Neuronal stem cell (in vitro differentiated cells): ENCODE measurements around the gene CDK15.
"Not testable (repeated sequence)": the region's sequence is repeated elsewhere in the genome, so short reads cannot be mapped to it uniquely, and the experiment has no call there.

Experiments
- DNase-seq: peaks from one replicate; pipeline ENCODE4 v3.0.0-alpha.2; 2013; ENCODE audit warnings: low spot score
- H2AFZ ChIP-seq: one replicate; pipeline ENCODE4 v1.6.1; 2013; ENCODE audit warnings: mild to moderate bottlenecking, low read length, inconsistent platforms
- H2AK5ac ChIP-seq: 2 replicates; pipeline ENCODE4 v1.6.1; 2013; ENCODE audit warnings: low read depth, mild to moderate bottlenecking, inconsistent platforms, low read length, moderate library complexity, mixed read lengths
- H2BK120ac ChIP-seq: 2 replicates; pipeline ENCODE4 v1.6.1; 2013; ENCODE audit warnings: low read depth, mild to moderate bottlenecking, inconsistent platforms, low read length, moderate library complexity, mixed read lengths
- H2BK12ac ChIP-seq: one replicate; pipeline ENCODE4 v1.6.1; 2013; ENCODE audit warnings: low read length, inconsistent platforms
- H2BK15ac ChIP-seq: 2 replicates; pipeline ENCODE4 v1.6.1; 2013; ENCODE audit warnings: mild to moderate bottlenecking, low read length, inconsistent platforms, mixed read lengths
- H2BK5ac ChIP-seq: one replicate; pipeline ENCODE4 v1.6.1; 2013; ENCODE audit warnings: inconsistent platforms, mild to moderate bottlenecking, low read length, moderate library complexity
- H3K14ac ChIP-seq: one replicate; pipeline ENCODE4 v1.6.1; 2013; ENCODE audit warnings: low read length, inconsistent platforms
- H3K18ac ChIP-seq: 2 replicates; pipeline ENCODE4 v1.6.1; 2013; ENCODE audit warnings: low read length, inconsistent platforms
- H3K23ac ChIP-seq: 2 replicates; pipeline ENCODE4 v1.6.1; 2013; ENCODE audit warnings: low read depth, mild to moderate bottlenecking, mixed read lengths, low read length, inconsistent platforms; ENCODE audit not compliant: poor library complexity
- H3K27ac ChIP-seq: replicated peaks from 3 replicates; pipeline ENCODE4 v1.5.1; 2013; ENCODE audit warnings: low read length, inconsistent platforms
- H3K27me3 ChIP-seq, 3 experiments: 2 replicates each; pipeline ENCODE4 v1.6.1; 2013; ENCODE audit warnings: low read length in 3 of 3, mild to moderate bottlenecking in 2 of 3, inconsistent platforms in 1 of 3, low read depth in 1 of 3, mixed read lengths in 1 of 3, moderate library complexity in 1 of 3; ENCODE audit not compliant: control insufficient read depth in 3 of 3, insufficient read depth in 3 of 3
- H3K36me3 ChIP-seq, 2 donors: replicated peaks in 1 of 2; 2 replicates each; pipeline ENCODE4 v1.6.1; 2013; ENCODE audit warnings: low read length in 2 of 2; ENCODE audit not compliant: control insufficient read depth in 2 of 2, insufficient read depth in 2 of 2
- H3K4ac ChIP-seq: 2 replicates; pipeline ENCODE4 v1.6.1; 2013; ENCODE audit warnings: inconsistent platforms, mild to moderate bottlenecking, low read length, moderate library complexity
- H3K4me1 ChIP-seq, 2 donors: 1 replicate in 1 of 2; 2 replicates in 1 of 2; pipeline ENCODE4 v1.6.1; 2013; ENCODE audit warnings: low read length in 2 of 2, low read depth in 1 of 2; ENCODE audit not compliant: control insufficient read depth in 2 of 2, insufficient read depth in 1 of 2
- H3K4me2 ChIP-seq: one replicate; pipeline ENCODE4 v1.6.1; 2013; ENCODE audit warnings: mild to moderate bottlenecking, low read length, inconsistent platforms; ENCODE audit not compliant: insufficient read depth, poor library complexity, severe bottlenecking
- H3K4me3 ChIP-seq, 2 donors: 2 replicates each; pipeline ENCODE4 v1.5.1; 2013; ENCODE audit warnings: low read length in 2 of 2, mild to moderate bottlenecking in 2 of 2, inconsistent platforms in 1 of 2, moderate library complexity in 1 of 2
- H3K79me1 ChIP-seq: one replicate; pipeline ENCODE4 v1.6.1; 2013; ENCODE audit warnings: low read depth, mild to moderate bottlenecking, inconsistent platforms, low read length, moderate library complexity
- H3K9ac ChIP-seq: one replicate; pipeline ENCODE4 v1.6.1; 2013; ENCODE audit warnings: mild to moderate bottlenecking, low read depth, low read length, inconsistent platforms; ENCODE audit not compliant: poor library complexity
- H3K9me3 ChIP-seq, 2 donors: replicated peaks in 1 of 2; 2 replicates each; pipeline versions ENCODE3 to v1.6.1; 2013; ENCODE audit warnings: low read length in 2 of 2, mild to moderate bottlenecking in 2 of 2, inconsistent platforms in 1 of 2, low read depth in 1 of 2, mixed read lengths in 1 of 2, moderate library complexity in 1 of 2; ENCODE audit not compliant: control insufficient read depth in 2 of 2, insufficient read depth in 1 of 2
- H4K8ac ChIP-seq: one replicate; pipeline ENCODE4 v1.6.1; 2013; ENCODE audit warnings: low read depth, mild to moderate bottlenecking, inconsistent platforms, low read length, moderate library complexity
- H4K91ac ChIP-seq: one replicate; pipeline ENCODE4 v1.6.1; 2013; ENCODE audit warnings: low read length, low read depth, mild to moderate bottlenecking, inconsistent platforms; ENCODE audit not compliant: poor library complexity
- WGBS, 2 donors: extraction: QIAGEN DNeasy Blood & Tissue Kit; methylation state at CpG; one replicate each; pipeline ENCODE4 v1.1.7; 2013; ENCODE audit warnings: missing lambda C conversion rate in 2 of 2, mixed read lengths in 1 of 2; ENCODE audit not compliant: insufficient read length in 2 of 2, insufficient replicate concordance in 1 of 2; ENCODE audit errors: extremely low coverage in 2 of 2; 5-methylcytosine and 5-hydroxymethylcytosine counted together

Gene CDK15

GRCh38 chr2:201839727-201840126, 33.4 kb downstream of the CDK15 start:
- no peak overlapping the region for H2BK5ac ChIP-seq
- H3K4ac ChIP-seq, result no peak overlapping the region
- H3K9ac ChIP-seq, result no peak overlapping the region
- no peak for DNase-seq
- no peak overlapping the region for H4K8ac ChIP-seq
- no peak overlapping the region for H3K14ac ChIP-seq
- H3K36me3 ChIP-seq, result no peaks in the 10 kb centered on the region
- H3K23ac ChIP-seq, result no peak overlapping the region
- no peak overlapping the region for H2BK120ac ChIP-seq
- no peak overlapping the region for H3K18ac ChIP-seq
- H3K27ac ChIP-seq, result no peak overlapping the region
- H3K27me3 ChIP-seq, result no peaks in the 10 kb centered on the region
- H4K91ac ChIP-seq, result no peak overlapping the region
- H2BK12ac ChIP-seq, result no peak overlapping the region
- WGBS, 2 donors, result no CpG with 5 or more reads among the region's 4 CpGs
- H2BK15ac ChIP-seq, result no peak overlapping the region
- H2AK5ac ChIP-seq, result no peak overlapping the region
- no peak overlapping the region for H2AFZ ChIP-seq
- H3K4me3 ChIP-seq, result no peak overlapping the region
- H3K4me1 ChIP-seq, result no peaks in the 10 kb centered on the region
- no peak overlapping the region for H3K4me2 ChIP-seq
- no peaks in the 10 kb centered on the region for H3K79me1 ChIP-seq
- H3K9me3 ChIP-seq, result peaks cover 0 to 6% of the 10 kb centered on the region in 2 donors

- WGBS, 2 donors, result no CpG with 5 or more reads among the region's 1 CpG
- Histone ChIP-seq H3K27me3 (no peaks in the 10 kb centered on the region), H2AFZ (no peak overlapping the region)
Measured at GRCh38 chr2:201840726-201841125, 34.4 kb downstream of the CDK15 start.

GRCh38 chr2:201842131-201842860, 36.0 kb downstream of the CDK15 start:
- H3K36me3 ChIP-seq, result no peaks in the 10 kb centered on the region
- no peak for DNase-seq
- no peak overlapping the region for H3K18ac ChIP-seq
- H3K4me2 ChIP-seq, result no peak overlapping the region
- no peak overlapping the region for H3K14ac ChIP-seq
- no peak overlapping the region for H4K8ac ChIP-seq
- H3K23ac ChIP-seq, result no peak overlapping the region
- no peak overlapping the region for H2BK120ac ChIP-seq
- no peaks in the 10 kb centered on the region for H3K4me1 ChIP-seq
- no peak overlapping the region for H2AK5ac ChIP-seq
- H3K4me3 ChIP-seq, result no peak overlapping the region
- H3K79me1 ChIP-seq, result no peaks in the 10 kb centered on the region
- no peak overlapping the region for H3K4ac ChIP-seq
- WGBS, 2 donors, result no CpG with 5 or more reads among the region's 5 CpGs
- H3K9ac ChIP-seq, result no peak overlapping the region
- H3K9me3 ChIP-seq, result peaks cover 0 to 6% of the 10 kb centered on the region in 2 donors
- H2AFZ ChIP-seq, result no peak overlapping the region
- H4K91ac ChIP-seq, result no peak overlapping the region
- H3K27ac ChIP-seq, result no peak overlapping the region
- no peak overlapping the region for H2BK5ac ChIP-seq
- no peak overlapping the region for H2BK12ac ChIP-seq
- H3K27me3 ChIP-seq, result peaks cover 0 to 4% (median 0%) of the 10 kb centered on the region in 3 experiments
- no peak overlapping the region for H2BK15ac ChIP-seq

More at GRCh38 chr2:201840726-201841125, 34.4 kb downstream of the CDK15 start:
- H2BK5ac ChIP-seq, result no peak overlapping the region
- no peak overlapping the region for H4K91ac ChIP-seq
- no peak overlapping the region for H3K14ac ChIP-seq
- no peak overlapping the region for H2BK15ac ChIP-seq
- no peaks in the 10 kb centered on the region for H3K4me1 ChIP-seq
- H3K27ac ChIP-seq, result no peak overlapping the region
- H3K79me1 ChIP-seq, result no peaks in the 10 kb centered on the region
- no peak overlapping the region for H3K9ac ChIP-seq
- H3K4me2 ChIP-seq, result no peak overlapping the region
- peaks cover 0 to 6% of the 10 kb centered on the region in 2 donors for H3K9me3 ChIP-seq
- H3K18ac ChIP-seq, result no peak overlapping the region
- no peak overlapping the region for H3K4ac ChIP-seq
- H2AK5ac ChIP-seq, result no peak overlapping the region
- no peaks in the 10 kb centered on the region for H3K36me3 ChIP-seq
- H4K8ac ChIP-seq, result no peak overlapping the region
- H2BK12ac ChIP-seq, result no peak overlapping the region
- H3K23ac ChIP-seq, result no peak overlapping the region
- no peak overlapping the region for H2BK120ac ChIP-seq
- H3K4me3 ChIP-seq, result no peak overlapping the region
- no peak for DNase-seq

GRCh38 chr2:201844922-201845321, 38.6 kb downstream of the CDK15 start:
- not testable (repeated sequence) for H2AK5ac ChIP-seq, H3K9me3 ChIP-seq, H3K14ac ChIP-seq, H3K27ac ChIP-seq, H4K91ac ChIP-seq, H4K8ac ChIP-seq, DNase-seq, H2AFZ ChIP-seq, H3K79me1 ChIP-seq, H2BK15ac ChIP-seq, H3K18ac ChIP-seq, H2BK120ac ChIP-seq, H3K4ac ChIP-seq, H3K27me3 ChIP-seq, H3K4me3 ChIP-seq, H2BK12ac ChIP-seq, H3K23ac ChIP-seq, H3K4me2 ChIP-seq, H2BK5ac ChIP-seq, H3K36me3 ChIP-seq, H3K9ac ChIP-seq, H3K4me1 ChIP-seq
- no CpG with 5 or more reads among the region's 2 CpGs for WGBS, 2 donors
